ENCODE results near the gene POMT1. TPM values are rescaled to one million over a fixed set of nuclear protein-coding genes. Genes with fewer than 3 reads are reported as not detected.

The POMT1 gene
- total RNA-seq, 1 experiment from 2014 or later: 34.1 TPM

DNA sequence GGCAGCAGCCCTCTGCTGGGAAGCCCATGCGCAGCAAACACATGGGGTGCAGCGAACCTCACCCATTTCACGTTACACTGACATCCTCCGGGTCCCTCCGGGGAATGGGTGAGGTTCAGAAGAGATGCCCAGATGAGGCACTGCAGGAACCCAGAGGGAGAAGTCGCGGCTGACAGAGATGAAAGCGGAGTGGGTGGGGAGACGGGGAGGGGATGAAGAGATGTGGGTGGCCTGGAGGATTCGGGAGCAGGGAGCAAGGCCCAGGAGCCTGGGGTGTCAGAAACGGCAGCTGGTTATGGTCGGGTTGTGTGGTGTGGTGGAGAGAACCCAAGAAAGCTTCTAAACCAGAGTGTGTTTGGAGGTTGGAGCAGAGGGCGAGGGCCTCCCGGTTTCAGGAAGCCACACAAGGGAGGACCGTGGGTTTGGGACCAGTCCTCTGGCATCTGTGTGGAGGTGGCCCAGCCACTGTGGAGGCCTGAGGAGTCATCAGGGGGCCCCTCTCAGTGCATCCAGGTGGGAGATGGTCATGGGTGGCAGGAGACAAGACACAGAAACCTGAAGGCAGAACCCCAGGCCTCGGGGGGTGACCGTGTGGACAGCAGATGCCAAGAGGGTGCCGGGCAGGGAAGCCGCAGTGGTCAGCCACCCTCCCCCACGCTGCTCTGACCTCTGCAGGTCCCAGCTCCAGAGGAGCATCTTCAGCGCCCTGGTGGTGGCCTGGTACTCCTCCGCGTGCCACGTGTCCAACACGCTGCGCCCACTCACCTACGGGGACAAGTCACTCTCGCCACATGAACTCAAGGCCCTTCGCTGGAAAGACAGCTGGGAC is 19.8 kb downstream of the POMT1 start:
- H3K56ac ChIP-seq (ENCODE audit: insufficient read length, low read depth, low read length): no peak overlapping the region
- no peaks in the 10 kb centered on the region for H3K9me3 Mint-ChIP-seq
- no peaks in the 10 kb centered on the region for H3K4me1 Mint-ChIP-seq
- H3K23ac ChIP-seq (ENCODE audit: insufficient read length, low read depth, low read length): no peak overlapping the region
- H3K4me3 Mint-ChIP-seq: no peak overlapping the region; a peak in 1 of 5 replicates
- H3K36me3 Mint-ChIP-seq (ENCODE audit: insufficient read depth in 1 of 3, low read depth in 3 of 3): peaks cover 45 to 94% (median 86%) of the 10 kb centered on the region in 3 experiments; a peak in 6 of 7 replicates
- no peak overlapping the region for H2BK120ac ChIP-seq (ENCODE audit: low read depth, low read length, poor library complexity, severe bottlenecking)
- H3K4ac ChIP-seq (ENCODE audit: low read depth, low read length): no peak overlapping the region
- H2BK5ac ChIP-seq (ENCODE audit: insufficient read length, low read length): no peak overlapping the region
- H2BK15ac ChIP-seq (ENCODE audit: low read depth, low read length): no peak overlapping the region
- TF ChIP-seq, protein P1, sequence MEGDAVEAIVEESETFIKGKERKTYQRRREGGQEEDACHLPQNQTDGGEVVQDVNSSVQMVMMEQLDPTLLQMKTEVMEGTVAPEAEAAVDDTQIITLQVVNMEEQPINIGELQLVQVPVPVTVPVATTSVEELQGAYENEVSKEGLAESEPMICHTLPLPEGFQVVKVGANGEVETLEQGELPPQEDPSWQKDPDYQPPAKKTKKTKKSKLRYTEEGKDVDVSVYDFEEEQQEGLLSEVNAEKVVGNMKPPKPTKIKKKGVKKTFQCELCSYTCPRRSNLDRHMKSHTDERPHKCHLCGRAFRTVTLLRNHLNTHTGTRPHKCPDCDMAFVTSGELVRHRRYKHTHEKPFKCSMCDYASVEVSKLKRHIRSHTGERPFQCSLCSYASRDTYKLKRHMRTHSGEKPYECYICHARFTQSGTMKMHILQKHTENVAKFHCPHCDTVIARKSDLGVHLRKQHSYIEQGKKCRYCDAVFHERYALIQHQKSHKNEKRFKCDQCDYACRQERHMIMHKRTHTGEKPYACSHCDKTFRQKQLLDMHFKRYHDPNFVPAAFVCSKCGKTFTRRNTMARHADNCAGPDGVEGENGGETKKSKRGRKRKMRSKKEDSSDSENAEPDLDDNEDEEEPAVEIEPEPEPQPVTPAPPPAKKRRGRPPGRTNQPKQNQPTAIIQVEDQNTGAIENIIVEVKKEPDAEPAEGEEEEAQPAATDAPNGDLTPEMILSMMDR (conservative IDR thresholded peaks at IDR 0.05): no peak; the same call in 2 of the 3 replicates
- H4K8ac ChIP-seq (replicated peaks; ENCODE audit: insufficient read length, low read depth, low read length): no peak overlapping the region
- no peak overlapping the region for H3K9ac ChIP-seq (ENCODE audit: extremely low read depth, insufficient read length, low read length)
- WGBS (ENCODE audit: extremely low coverage, insufficient read length, low lambda C conversion rate): no CpG with 5 or more reads among the region's 29 CpGs
- no peak overlapping the region for H3T11ph ChIP-seq (ENCODE audit: low read length)
- no peaks in the 10 kb centered on the region for H3K27me3 ChIP-seq (ENCODE audit: insufficient read depth, low read length)
- no peak overlapping the region for H3K4me2 ChIP-seq (ENCODE audit: insufficient read depth, insufficient read length, low read length)
- no peak overlapping the region for H3K27ac ChIP-seq (ENCODE audit: insufficient read length, low read depth, low read length)
- H4K91ac ChIP-seq (ENCODE audit: insufficient read length, low read depth, low read length): no peak overlapping the region
- no peaks in the 10 kb centered on the region for H3K27me3 Mint-ChIP-seq (ENCODE audit: low read depth)
- H3K9me3 ChIP-seq (ENCODE audit: control insufficient read depth, low read depth, low read length): no peaks in the 10 kb centered on the region
- H3K79me1 ChIP-seq (ENCODE audit: insufficient read depth, low read depth, low read length, poor library complexity, severe bottlenecking): no peaks in the 10 kb centered on the region
- no peak for DNase-seq
- no peak overlapping the region for H3K18ac ChIP-seq (ENCODE audit: insufficient read length, low read depth, low read length)
- no peaks in the 10 kb centered on the region for H3K23me2 ChIP-seq (ENCODE audit: insufficient read length, low read depth, low read length, poor library complexity, severe bottlenecking)
- H2BK12ac ChIP-seq (ENCODE audit: insufficient read length, low read depth, low read length): no peak overlapping the region
- H2AFZ ChIP-seq (ENCODE audit: low read length): no peak overlapping the region
- H2BK20ac ChIP-seq (ENCODE audit: low read depth, low read length, poor library complexity, severe bottlenecking): no peak overlapping the region
- no peak overlapping the region for H2AK5ac ChIP-seq (ENCODE audit: insufficient read length, low read length)
- no peaks in the 10 kb centered on the region for H4K20me1 ChIP-seq (ENCODE audit: control insufficient read depth, insufficient read depth, insufficient read length)
- H3K27ac Mint-ChIP-seq: peak overlapping the region in 1 of 3 experiments; percentile 66; a peak in 3 of 7 replicates
- no peaks in the 10 kb centered on the region for H3K4me1 ChIP-seq (ENCODE audit: insufficient read depth, low read length)
- no peaks in the 10 kb centered on the region for H3K79me2 ChIP-seq (ENCODE audit: insufficient read depth, low read length)
- no peak overlapping the region for H3K14ac ChIP-seq (ENCODE audit: insufficient read depth, low read length)
- H4K5ac ChIP-seq (ENCODE audit: insufficient read length, low read depth, low read length): no peak overlapping the region

All from H9 (cell line).